HepG2 (cell line): ENCODE results near the gene FUCA2. TPM values are rescaled to one million over a fixed set of nuclear protein-coding genes. Genes with fewer than 3 reads are reported as not detected.
A peak's percentile ranks its signal among the peaks of the same experiment; 100 is the strongest.

Source experiments
- FOXO1 ChIP-seq: sonication (generic); formaldehyde crosslinking; IDR thresholded peaks from 2 replicates; pipeline ENCODE4 v1.4.0; 2020; ENCODE audit warnings: missing genetic modification reagents
- HNRNPK ChIP-seq: fragments of 200-400 bp; formaldehyde crosslinking; IDR thresholded peaks from 2 replicates; pipeline ENCODE4 v1.6.1; 2018; ENCODE audit warnings: low read length, low read depth, moderate library complexity, mild to moderate bottlenecking; ENCODE audit not compliant: poor library complexity, severe bottlenecking
- MAFG ChIP-seq: sonication (generic); formaldehyde crosslinking; IDR thresholded peaks from 2 replicates; pipeline ENCODE4 v1.5.1; 2020; ENCODE audit warnings: mild to moderate bottlenecking, missing genetic modification reagents
- NCOA2 ChIP-seq: sonication (generic); formaldehyde crosslinking; IDR thresholded peaks from 2 replicates; pipeline ENCODE4 v1.8.0; 2022; ENCODE audit warnings: inconsistent platforms
- SCMH1 ChIP-seq: sonication (generic); formaldehyde crosslinking; IDR thresholded peaks from 2 replicates; pipeline ENCODE4 v1.9.0; 2021; ENCODE audit warnings: missing genetic modification reagents, mild to moderate bottlenecking, borderline replicate concordance
- TBP ChIP-seq: sonication (generic); formaldehyde crosslinking; IDR thresholded peaks from 2 replicates; pipeline ENCODE4 v1.5.0; 2020; ENCODE audit warnings: missing genetic modification reagents
- ZBTB21 ChIP-seq: sonication (generic); formaldehyde crosslinking; IDR thresholded peaks from 2 replicates; pipeline ENCODE4 v1.4.0; 2020; ENCODE audit warnings: missing genetic modification reagents
- ZKSCAN8 ChIP-seq: IDR thresholded peaks from 2 replicates; pipeline ENCODE4 v1.6.1; 2016; ENCODE audit warnings: borderline replicate concordance, missing genetic modification reagents, missing compliant biosample characterization
- ZNF720 ChIP-seq: sonication (generic); formaldehyde crosslinking; IDR thresholded peaks from 2 replicates; pipeline ENCODE4 v1.4.0; 2020; ENCODE audit warnings: missing genetic modification reagents
- ZNF792 ChIP-seq: IDR thresholded peaks from 2 replicates; pipeline ENCODE4 v1.6.1; 2016
- ZSCAN21 ChIP-seq: sonication (generic); formaldehyde crosslinking; IDR thresholded peaks from 2 replicates; pipeline ENCODE4 v1.8.0; 2022; ENCODE audit warnings: mild to moderate bottlenecking, missing genetic modification reagents, moderate library complexity, borderline replicate concordance
- polyA plus RNA-seq, 8 experiments: library from polyadenylated mRNA; depleted of rRNA in 3 of 8; stranded (reverse) in 7 of 8; unstranded in 1 of 8; fragments of >200 nt; fragmentation: Illumina TruSeq in 4 of 8; extraction: Trizol in 4 of 8; gene quantifications; 2 replicates each; pipeline versions ENCODE4 v1.2.1 to v1.2.3, GENCODE V29; 2011 to 2016; ENCODE audit warnings: low read depth in 4 of 8, missing spikeins in 1 of 8, mixed read lengths in 1 of 8; ENCODE audit not compliant: insufficient read depth in 1 of 8
- total RNA-seq, 5 experiments: library from RNA; depleted of rRNA; stranded (reverse); fragments of >200 nt; fragmentation: Illumina TruSeq; extraction: Trizol; gene quantifications; 2 replicates each; pipeline ENCODE4 v1.2.3, GENCODE V29; 2016; ENCODE audit warnings: low read depth in 1 of 5
- TF ChIP-seq, protein P1 (sequence below): sonication (generic); formaldehyde crosslinking; IDR thresholded peaks from 2 replicates; pipeline ENCODE4 v1.4.0; 2020; ENCODE audit warnings: missing genetic modification reagents, borderline replicate concordance
- TF ChIP-seq, protein P2 (sequence below): sonication (generic); formaldehyde crosslinking; IDR thresholded peaks from 2 replicates; pipeline ENCODE4 v1.4.0; 2020; ENCODE audit warnings: missing genetic modification reagents
- TF ChIP-seq, protein P3 (sequence below): sonication (generic); formaldehyde crosslinking; IDR thresholded peaks from 2 replicates; pipeline ENCODE4 v1.4.0; 2020; ENCODE audit warnings: missing genetic modification reagents
- TF ChIP-seq, protein P4 (sequence below): sonication (generic); formaldehyde crosslinking; IDR thresholded peaks from 2 replicates; pipeline ENCODE4 v1.4.0; 2020; ENCODE audit warnings: missing genetic modification reagents
- TF ChIP-seq, protein P5 (sequence below): sonication (generic); formaldehyde crosslinking; IDR thresholded peaks from 2 replicates; pipeline ENCODE4 v1.8.0; 2022; ENCODE audit warnings: mild to moderate bottlenecking, missing genetic modification reagents, borderline replicate concordance
- TF ChIP-seq, protein P6 (sequence below): fragments of 450-650 bp; IDR thresholded peaks from 2 replicates; pipeline ENCODE4 v1.6.1; 2016

FUCA2 gene
- total and polyA plus RNA-seq, 2 of the 13 experiments (the other 11 are each of a cell fraction or from before 2014, with no cell fraction given): 87.4 to 144 TPM

DNA sequence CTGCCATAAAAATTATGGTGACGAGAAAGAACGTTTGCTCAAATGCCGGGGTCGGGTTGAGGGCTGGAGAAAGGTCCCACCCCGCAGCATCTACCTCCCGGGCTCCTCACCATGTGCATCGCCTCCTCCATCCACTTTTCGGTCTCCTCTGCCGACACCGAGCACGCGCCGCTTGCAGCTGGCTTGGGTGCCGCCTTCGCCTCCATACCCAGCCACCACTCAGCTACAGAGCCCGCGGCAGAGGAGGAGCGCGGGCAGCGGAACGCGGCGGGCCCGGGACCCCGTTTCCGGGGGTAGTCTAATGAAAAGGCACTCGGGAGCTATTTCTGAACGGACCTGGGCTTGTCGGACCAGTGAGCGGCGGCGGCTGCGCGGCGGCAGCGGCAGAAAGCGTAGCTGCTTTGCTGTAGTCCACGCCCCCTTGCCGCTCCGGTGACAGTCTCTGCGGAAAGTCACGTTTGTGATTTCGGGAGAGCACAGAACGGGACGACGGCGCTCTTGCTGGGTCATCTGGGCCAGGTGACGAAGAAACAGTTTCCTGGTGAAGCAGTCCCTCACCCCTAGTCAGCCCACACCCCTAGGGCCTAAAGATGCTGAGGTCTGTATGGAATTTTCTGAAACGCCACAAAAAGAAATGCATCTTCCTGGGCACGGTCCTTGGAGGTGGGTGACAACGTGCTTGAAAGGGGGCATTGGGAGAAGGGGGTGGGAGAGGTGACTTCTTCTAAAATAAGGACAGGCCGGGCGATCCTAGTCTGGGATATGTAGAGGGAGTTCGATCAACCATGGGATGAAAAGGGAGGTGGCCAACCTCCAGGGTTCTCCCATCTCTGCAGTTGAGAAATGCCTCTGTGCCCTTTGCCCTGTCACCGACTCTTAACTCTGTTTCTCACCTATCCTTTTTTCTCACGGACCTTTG lies 60.8 kb downstream of the FUCA2 start, which contains the start of the genes ADAT2 and PEX3 (continued):
- TF ChIP-seq, protein P1, sequence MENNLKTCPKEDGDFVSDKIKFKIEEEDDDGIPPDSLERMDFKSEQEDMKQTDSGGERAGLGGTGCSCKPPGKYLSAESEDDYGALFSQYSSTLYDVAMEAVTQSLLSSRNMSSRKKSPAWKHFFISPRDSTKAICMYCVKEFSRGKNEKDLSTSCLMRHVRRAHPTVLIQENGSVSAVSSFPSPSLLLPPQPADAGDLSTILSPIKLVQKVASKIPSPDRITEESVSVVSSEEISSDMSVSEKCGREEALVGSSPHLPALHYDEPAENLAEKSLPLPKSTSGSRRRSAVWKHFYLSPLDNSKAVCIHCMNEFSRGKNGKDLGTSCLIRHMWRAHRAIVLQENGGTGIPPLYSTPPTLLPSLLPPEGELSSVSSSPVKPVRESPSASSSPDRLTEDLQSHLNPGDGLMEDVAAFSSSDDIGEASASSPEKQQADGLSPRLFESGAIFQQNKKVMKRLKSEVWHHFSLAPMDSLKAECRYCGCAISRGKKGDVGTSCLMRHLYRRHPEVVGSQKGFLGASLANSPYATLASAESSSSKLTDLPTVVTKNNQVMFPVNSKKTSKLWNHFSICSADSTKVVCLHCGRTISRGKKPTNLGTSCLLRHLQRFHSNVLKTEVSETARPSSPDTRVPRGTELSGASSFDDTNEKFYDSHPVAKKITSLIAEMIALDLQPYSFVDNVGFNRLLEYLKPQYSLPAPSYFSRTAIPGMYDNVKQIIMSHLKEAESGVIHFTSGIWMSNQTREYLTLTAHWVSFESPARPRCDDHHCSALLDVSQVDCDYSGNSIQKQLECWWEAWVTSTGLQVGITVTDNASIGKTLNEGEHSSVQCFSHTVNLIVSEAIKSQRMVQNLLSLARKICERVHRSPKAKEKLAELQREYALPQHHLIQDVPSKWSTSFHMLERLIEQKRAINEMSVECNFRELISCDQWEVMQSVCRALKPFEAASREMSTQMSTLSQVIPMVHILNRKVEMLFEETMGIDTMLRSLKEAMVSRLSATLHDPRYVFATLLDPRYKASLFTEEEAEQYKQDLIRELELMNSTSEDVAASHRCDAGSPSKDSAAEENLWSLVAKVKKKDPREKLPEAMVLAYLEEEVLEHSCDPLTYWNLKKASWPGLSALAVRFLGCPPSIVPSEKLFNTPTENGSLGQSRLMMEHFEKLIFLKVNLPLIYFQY (CRISPR knock-in tag): peak; percentile 96
- TF ChIP-seq ZNF792 (peak; percentile 98), ZKSCAN8 (CRISPR knock-in tag) (peak; percentile 97), NCOA2 (peak; percentile 84), ZBTB21 (CRISPR knock-in tag) (peak; percentile 72), HNRNPK (peak; percentile 69), MAFG (CRISPR knock-in tag) (no peak), TBP (peak; percentile 90; the same call in 1 of the 2 replicates), ZSCAN21 (CRISPR knock-in tag) (peak; percentile 92), ZNF720 (CRISPR knock-in tag) (peak; percentile 66; the same call in 1 of the 2 replicates), SCMH1 (no peak), FOXO1 (CRISPR knock-in tag) (peak; percentile 93)
- TF ChIP-seq, protein P2, sequence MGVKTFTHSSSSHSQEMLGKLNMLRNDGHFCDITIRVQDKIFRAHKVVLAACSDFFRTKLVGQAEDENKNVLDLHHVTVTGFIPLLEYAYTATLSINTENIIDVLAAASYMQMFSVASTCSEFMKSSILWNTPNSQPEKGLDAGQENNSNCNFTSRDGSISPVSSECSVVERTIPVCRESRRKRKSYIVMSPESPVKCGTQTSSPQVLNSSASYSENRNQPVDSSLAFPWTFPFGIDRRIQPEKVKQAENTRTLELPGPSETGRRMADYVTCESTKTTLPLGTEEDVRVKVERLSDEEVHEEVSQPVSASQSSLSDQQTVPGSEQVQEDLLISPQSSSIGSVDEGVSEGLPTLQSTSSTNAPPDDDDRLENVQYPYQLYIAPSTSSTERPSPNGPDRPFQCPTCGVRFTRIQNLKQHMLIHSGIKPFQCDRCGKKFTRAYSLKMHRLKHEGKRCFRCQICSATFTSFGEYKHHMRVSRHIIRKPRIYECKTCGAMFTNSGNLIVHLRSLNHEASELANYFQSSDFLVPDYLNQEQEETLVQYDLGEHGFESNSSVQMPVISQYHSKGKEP (CRISPR knock-in tag): peak; percentile 90
- TF ChIP-seq, protein P3, sequence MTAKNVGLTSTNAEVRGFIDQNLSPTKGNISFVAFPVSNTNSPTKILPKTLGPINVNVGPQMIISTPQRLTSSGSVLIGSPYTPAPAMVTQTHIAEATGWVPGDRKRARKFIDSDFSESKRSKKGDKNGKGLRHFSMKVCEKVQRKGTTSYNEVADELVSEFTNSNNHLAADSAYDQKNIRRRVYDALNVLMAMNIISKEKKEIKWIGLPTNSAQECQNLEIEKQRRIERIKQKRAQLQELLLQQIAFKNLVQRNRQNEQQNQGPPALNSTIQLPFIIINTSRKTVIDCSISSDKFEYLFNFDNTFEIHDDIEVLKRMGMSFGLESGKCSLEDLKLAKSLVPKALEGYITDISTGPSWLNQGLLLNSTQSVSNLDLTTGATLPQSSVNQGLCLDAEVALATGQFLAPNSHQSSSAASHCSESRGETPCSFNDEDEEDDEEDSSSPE: peak; percentile 96
- TF ChIP-seq, protein P4, sequence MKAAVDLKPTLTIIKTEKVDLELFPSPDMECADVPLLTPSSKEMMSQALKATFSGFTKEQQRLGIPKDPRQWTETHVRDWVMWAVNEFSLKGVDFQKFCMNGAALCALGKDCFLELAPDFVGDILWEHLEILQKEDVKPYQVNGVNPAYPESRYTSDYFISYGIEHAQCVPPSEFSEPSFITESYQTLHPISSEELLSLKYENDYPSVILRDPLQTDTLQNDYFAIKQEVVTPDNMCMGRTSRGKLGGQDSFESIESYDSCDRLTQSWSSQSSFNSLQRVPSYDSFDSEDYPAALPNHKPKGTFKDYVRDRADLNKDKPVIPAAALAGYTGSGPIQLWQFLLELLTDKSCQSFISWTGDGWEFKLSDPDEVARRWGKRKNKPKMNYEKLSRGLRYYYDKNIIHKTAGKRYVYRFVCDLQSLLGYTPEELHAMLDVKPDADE (CRISPR knock-in tag): peak; percentile 86
- TF ChIP-seq, protein P5, sequence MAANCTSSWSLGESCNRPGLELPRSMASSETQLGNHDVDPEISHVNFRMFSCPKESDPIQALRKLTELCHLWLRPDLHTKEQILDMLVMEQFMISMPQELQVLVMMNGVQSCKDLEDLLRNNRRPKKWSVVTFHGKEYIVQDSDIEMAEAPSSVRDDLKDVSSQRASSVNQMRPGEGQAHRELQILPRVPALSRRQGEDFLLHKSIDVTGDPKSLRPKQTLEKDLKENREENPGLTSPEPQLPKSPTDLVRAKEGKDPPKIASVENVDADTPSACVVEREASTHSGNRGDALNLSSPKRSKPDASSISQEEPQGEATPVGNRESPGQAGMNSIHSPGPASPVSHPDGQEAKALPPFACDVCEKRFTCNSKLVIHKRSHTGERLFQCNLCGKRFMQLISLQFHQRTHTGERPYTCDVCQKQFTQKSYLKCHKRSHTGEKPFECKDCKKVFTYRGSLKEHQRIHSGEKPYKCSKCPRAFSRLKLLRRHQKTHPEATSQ (CRISPR knock-in tag): peak; percentile 99; the same call in 1 of the 2 replicates
- TF ChIP-seq, protein P6, sequence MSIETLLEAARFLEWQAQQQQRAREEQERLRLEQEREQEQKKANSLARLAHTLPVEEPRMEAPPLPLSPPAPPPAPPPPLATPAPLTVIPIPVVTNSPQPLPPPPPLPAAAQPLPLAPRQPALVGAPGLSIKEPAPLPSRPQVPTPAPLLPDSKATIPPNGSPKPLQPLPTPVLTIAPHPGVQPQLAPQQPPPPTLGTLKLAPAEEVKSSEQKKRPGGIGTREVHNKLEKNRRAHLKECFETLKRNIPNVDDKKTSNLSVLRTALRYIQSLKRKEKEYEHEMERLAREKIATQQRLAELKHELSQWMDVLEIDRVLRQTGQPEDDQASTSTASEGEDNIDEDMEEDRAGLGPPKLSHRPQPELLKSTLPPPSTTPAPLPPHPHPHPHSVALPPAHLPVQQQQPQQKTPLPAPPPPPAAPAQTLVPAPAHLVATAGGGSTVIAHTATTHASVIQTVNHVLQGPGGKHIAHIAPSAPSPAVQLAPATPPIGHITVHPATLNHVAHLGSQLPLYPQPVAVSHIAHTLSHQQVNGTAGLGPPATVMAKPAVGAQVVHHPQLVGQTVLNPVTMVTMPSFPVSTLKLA: peak; percentile 64
